ENCODE measurements around the gene DISP3.

- TF ChIP-seq POLR2A (IDR thresholded peaks at IDR 0.05) = no peak
- TF ChIP-seq CTCF (IDR thresholded peaks at IDR 0.05) = no peak
- TF ChIP-seq EP300 (IDR thresholded peaks at IDR 0.05) = no peak
Observed at GRCh38 chr1:11475748-11476147, 3.2 kb upstream of the DISP3 start.

All from ovary (tissue), 3 donors.